ENCODE results near the gene C9orf43.
"Not testable (repeated sequence)": the region's sequence is repeated elsewhere in the genome, so short reads cannot be mapped to it uniquely, and the experiment has no call there.

Gene C9orf43

GRCh38 chr9:113373256-113373655 lies 37.3 kb upstream of the C9orf43 start:
- Histone ChIP-seq H3K4me3 (ENCODE audit: low read depth, low read length) (no peak overlapping the region), H3K4me1 (ENCODE audit: control insufficient read depth, insufficient read depth, low read length) (0 out of 2 replicates have a peak, but pooled peaks cover 6% of the 10 kb centered on the region), H3K9ac (ENCODE audit: low read depth, low read length) (no peak overlapping the region), H3K9me3 (ENCODE audit: control insufficient read depth, insufficient read depth, low read length) (no peaks in the 10 kb centered on the region), H3K36me3 (ENCODE audit: control insufficient read depth, insufficient read depth, low read length) (peaks cover 29% of the 10 kb centered on the region), H3K27ac (ENCODE audit: low read depth, low read length) (peak overlapping the region; percentile 18), H3K27me3 (ENCODE audit: control insufficient read depth, insufficient read depth, low read length) (no peaks in the 10 kb centered on the region)

- H3K36me3 ChIP-seq (ENCODE audit: control insufficient read depth, insufficient read depth, low read length) = peaks cover 24% of the 10 kb centered on the region
- H3K9me3 ChIP-seq (ENCODE audit: control insufficient read depth, insufficient read depth, low read length) = no peaks in the 10 kb centered on the region
- H3K4me1 ChIP-seq (ENCODE audit: control insufficient read depth, insufficient read depth, low read length) = 0 out of 2 replicates have a peak, but pooled peaks cover 6% of the 10 kb centered on the region
- H3K27me3 ChIP-seq (ENCODE audit: control insufficient read depth, insufficient read depth, low read length) = no peaks in the 10 kb centered on the region
- H3K4me3 ChIP-seq (ENCODE audit: low read depth, low read length) = no peak overlapping the region
- H3K9ac ChIP-seq (ENCODE audit: low read depth, low read length) = no peak overlapping the region
- peak overlapping the region; percentile 18 for H3K27ac ChIP-seq (ENCODE audit: low read depth, low read length)
Observed at GRCh38 chr9:113373676-113374392, 36.7 kb upstream of the C9orf43 start.

- Histone ChIP-seq H3K4me3 (ENCODE audit: low read depth, low read length) (no peak overlapping the region), H3K36me3 (ENCODE audit: control insufficient read depth, insufficient read depth, low read length) (peaks cover 24% of the 10 kb centered on the region), H3K27me3 (ENCODE audit: control insufficient read depth, insufficient read depth, low read length) (no peaks in the 10 kb centered on the region), H3K9me3 (ENCODE audit: control insufficient read depth, insufficient read depth, low read length) (no peaks in the 10 kb centered on the region), H3K9ac (ENCODE audit: low read depth, low read length) (no peak overlapping the region), H3K27ac (ENCODE audit: low read depth, low read length) (no peak overlapping the region), H3K4me1 (ENCODE audit: control insufficient read depth, insufficient read depth, low read length) (0 out of 2 replicates have a peak, but pooled peaks cover 6% of the 10 kb centered on the region)
Observed at GRCh38 chr9:113375057-113376023, 35.2 kb upstream of the C9orf43 start.

DNA sequence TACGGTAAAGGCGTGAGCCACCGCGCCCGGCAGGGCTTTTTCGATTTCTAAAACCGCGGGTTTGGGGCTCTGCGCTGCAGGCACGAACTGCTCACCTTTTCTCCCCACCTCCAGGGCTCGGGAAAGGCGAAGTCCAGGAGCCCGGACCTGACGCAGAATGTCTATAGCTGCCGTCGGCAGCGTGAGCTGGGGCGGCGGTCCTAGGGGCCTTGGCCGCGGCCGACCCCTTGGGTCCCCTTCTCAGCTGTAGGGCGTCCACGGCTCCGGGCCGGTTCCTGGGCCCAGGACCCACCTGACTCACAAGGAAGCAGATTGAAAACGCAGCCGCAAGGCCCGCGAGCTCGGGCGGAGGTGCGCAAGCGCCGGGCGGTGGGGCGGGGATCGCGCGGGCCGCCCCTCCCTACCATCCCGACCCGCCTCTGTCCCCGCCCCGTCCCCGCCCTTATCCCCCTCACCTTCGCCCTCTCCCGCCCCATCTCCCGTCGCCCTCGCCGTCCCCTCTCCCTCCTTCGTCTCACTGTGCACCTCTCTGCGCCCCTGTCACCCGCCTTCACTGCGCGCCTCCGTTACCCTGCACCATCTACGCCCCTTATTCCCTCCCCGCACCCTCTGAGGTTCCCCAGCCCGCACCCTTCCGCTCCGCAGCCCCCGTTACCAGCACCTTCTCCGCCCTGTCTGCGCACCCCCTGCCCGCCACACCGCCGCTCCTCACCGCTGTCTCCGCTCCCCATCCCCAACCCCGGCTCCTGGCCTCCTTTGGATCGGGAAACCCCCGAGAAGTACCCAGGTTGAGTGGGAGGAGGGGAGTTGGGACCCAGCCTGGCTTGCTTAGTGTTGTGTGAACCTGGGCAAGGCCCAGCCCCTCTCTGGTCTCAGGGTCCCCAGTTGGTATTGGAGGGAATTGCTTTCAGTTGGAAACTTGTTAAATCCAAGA lies 33.6 kb upstream of the C9orf43 start, which contains the start of gene HDHD3:
Gene HDHD3, minus strand, starts transcription at position 353 of the 934 bp plus-strand sequence. CDS start 2,632 bp downstream, outside the sequence.
- Histone ChIP-seq H3K27me3 (ENCODE audit: control insufficient read depth, insufficient read depth, low read length) (no peaks in the 10 kb centered on the region), H3K9ac (ENCODE audit: low read depth, low read length) (peak within 1 kb of the TSS; percentile 89), H3K36me3 (ENCODE audit: control insufficient read depth, insufficient read depth, low read length) (peaks cover 24% of the 10 kb centered on the region), H3K27ac (ENCODE audit: low read depth, low read length) (peak within 1 kb of the TSS; percentile 94), H3K4me3 (ENCODE audit: low read depth, low read length) (peak within 1 kb of the TSS; percentile 95), H3K4me1 (ENCODE audit: control insufficient read depth, insufficient read depth, low read length) (0 out of 2 replicates have a peak, but pooled peaks cover 6% of the 10 kb centered on the region), H3K9me3 (ENCODE audit: control insufficient read depth, insufficient read depth, low read length) (no peaks in the 10 kb centered on the region)

GRCh38 chr9:113379094-113379828 lies 31.3 kb upstream of the C9orf43 start:
- not testable (repeated sequence) for H3K4me3 ChIP-seq (ENCODE audit: low read depth, low read length); H3K9ac ChIP-seq (ENCODE audit: low read depth, low read length); H3K36me3 ChIP-seq (ENCODE audit: control insufficient read depth, insufficient read depth, low read length); H3K4me1 ChIP-seq (ENCODE audit: control insufficient read depth, insufficient read depth, low read length); H3K9me3 ChIP-seq (ENCODE audit: control insufficient read depth, insufficient read depth, low read length); H3K27me3 ChIP-seq (ENCODE audit: control insufficient read depth, insufficient read depth, low read length)
- peak overlapping the region; percentile 18 for H3K27ac ChIP-seq (ENCODE audit: low read depth, low read length)

DNA sequence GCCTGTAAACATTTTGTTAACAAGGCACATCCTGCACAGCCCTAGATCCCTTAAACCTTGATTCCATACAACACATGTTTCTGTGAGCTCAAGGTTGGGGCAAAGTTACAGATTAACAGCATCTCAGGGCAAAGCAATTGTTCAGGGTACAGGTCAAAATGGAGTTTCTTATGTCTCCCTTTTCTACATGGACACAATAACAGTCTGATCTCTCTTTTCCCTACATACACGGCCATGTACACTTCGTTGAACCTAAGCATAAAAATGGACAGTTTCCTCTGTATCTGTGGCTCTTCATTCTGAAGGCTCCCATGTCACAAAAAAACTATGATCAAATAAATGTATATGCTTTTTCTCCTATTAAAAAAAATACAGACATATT lies 30.7 kb upstream of the C9orf43 start:
- H3K27ac ChIP-seq (ENCODE audit: low read depth, low read length); H3K4me1 ChIP-seq (ENCODE audit: control insufficient read depth, insufficient read depth, low read length); H3K9ac ChIP-seq (ENCODE audit: low read depth, low read length); H3K36me3 ChIP-seq (ENCODE audit: control insufficient read depth, insufficient read depth, low read length); H3K9me3 ChIP-seq (ENCODE audit: control insufficient read depth, insufficient read depth, low read length); H3K27me3 ChIP-seq (ENCODE audit: control insufficient read depth, insufficient read depth, low read length); H3K4me3 ChIP-seq (ENCODE audit: low read depth, low read length): not testable (repeated sequence)

GRCh38 chr9:113380869-113381378 lies 29.6 kb upstream of the C9orf43 start:
- H3K27me3 ChIP-seq (ENCODE audit: control insufficient read depth, insufficient read depth, low read length) = no peaks in the 10 kb centered on the region
- H3K36me3 ChIP-seq (ENCODE audit: control insufficient read depth, insufficient read depth, low read length) = no peaks in the 10 kb centered on the region
- H3K27ac ChIP-seq (ENCODE audit: low read depth, low read length) = no peak overlapping the region
- no peak overlapping the region for H3K4me3 ChIP-seq (ENCODE audit: low read depth, low read length)
- H3K4me1 ChIP-seq (ENCODE audit: control insufficient read depth, insufficient read depth, low read length) = no peaks in the 10 kb centered on the region
- H3K9ac ChIP-seq (ENCODE audit: low read depth, low read length) = no peak overlapping the region
- H3K9me3 ChIP-seq (ENCODE audit: control insufficient read depth, insufficient read depth, low read length) = no peaks in the 10 kb centered on the region

- H3K4me1 ChIP-seq (ENCODE audit: control insufficient read depth, insufficient read depth, low read length); H3K27me3 ChIP-seq (ENCODE audit: control insufficient read depth, insufficient read depth, low read length); H3K27ac ChIP-seq (ENCODE audit: low read depth, low read length); H3K9me3 ChIP-seq (ENCODE audit: control insufficient read depth, insufficient read depth, low read length); H3K36me3 ChIP-seq (ENCODE audit: control insufficient read depth, insufficient read depth, low read length); H3K4me3 ChIP-seq (ENCODE audit: low read depth, low read length); H3K9ac ChIP-seq (ENCODE audit: low read depth, low read length): not testable (repeated sequence)
Observed at GRCh38 chr9:113381441-113381840, 29.1 kb upstream of the C9orf43 start.

GRCh38 chr9:113381909-113382411 lies 28.6 kb upstream of the C9orf43 start:
- H3K4me1 ChIP-seq (ENCODE audit: control insufficient read depth, insufficient read depth, low read length) = no peaks in the 10 kb centered on the region
- no peaks in the 10 kb centered on the region for H3K36me3 ChIP-seq (ENCODE audit: control insufficient read depth, insufficient read depth, low read length)
- no peak overlapping the region for H3K4me3 ChIP-seq (ENCODE audit: low read depth, low read length)
- H3K9me3 ChIP-seq (ENCODE audit: control insufficient read depth, insufficient read depth, low read length) = no peaks in the 10 kb centered on the region
- H3K9ac ChIP-seq (ENCODE audit: low read depth, low read length) = no peak overlapping the region
- H3K27me3 ChIP-seq (ENCODE audit: control insufficient read depth, insufficient read depth, low read length) = no peaks in the 10 kb centered on the region
- H3K27ac ChIP-seq (ENCODE audit: low read depth, low read length) = no peak overlapping the region
